Skin epidermis (tissue), 12 donors: ENCODE measurements around the gene ARHGAP4.
A peak's percentile ranks its signal among the peaks of the same experiment; 100 is the strongest.

Experiments
- H3K27ac ChIP-seq, 21 experiments: fragments of 200-600 bp; sonication (generic) in 11 of 21; one replicate each; pipeline ENCODE4 v1.5.0; 2020; ENCODE audit warnings: mild to moderate bottlenecking in 3 of 21, inconsistent platforms in 2 of 21, moderate library complexity in 2 of 21
- H3K4me3 ChIP-seq, 7 experiments: fragments of 200-600 bp; sonication (generic) in 2 of 7; one replicate each; pipeline ENCODE4 v1.5.0; 2020; ENCODE audit warnings: inconsistent platforms in 2 of 7, mild to moderate bottlenecking in 2 of 7, moderate library complexity in 1 of 7

ARHGAP4 gene

DNA sequence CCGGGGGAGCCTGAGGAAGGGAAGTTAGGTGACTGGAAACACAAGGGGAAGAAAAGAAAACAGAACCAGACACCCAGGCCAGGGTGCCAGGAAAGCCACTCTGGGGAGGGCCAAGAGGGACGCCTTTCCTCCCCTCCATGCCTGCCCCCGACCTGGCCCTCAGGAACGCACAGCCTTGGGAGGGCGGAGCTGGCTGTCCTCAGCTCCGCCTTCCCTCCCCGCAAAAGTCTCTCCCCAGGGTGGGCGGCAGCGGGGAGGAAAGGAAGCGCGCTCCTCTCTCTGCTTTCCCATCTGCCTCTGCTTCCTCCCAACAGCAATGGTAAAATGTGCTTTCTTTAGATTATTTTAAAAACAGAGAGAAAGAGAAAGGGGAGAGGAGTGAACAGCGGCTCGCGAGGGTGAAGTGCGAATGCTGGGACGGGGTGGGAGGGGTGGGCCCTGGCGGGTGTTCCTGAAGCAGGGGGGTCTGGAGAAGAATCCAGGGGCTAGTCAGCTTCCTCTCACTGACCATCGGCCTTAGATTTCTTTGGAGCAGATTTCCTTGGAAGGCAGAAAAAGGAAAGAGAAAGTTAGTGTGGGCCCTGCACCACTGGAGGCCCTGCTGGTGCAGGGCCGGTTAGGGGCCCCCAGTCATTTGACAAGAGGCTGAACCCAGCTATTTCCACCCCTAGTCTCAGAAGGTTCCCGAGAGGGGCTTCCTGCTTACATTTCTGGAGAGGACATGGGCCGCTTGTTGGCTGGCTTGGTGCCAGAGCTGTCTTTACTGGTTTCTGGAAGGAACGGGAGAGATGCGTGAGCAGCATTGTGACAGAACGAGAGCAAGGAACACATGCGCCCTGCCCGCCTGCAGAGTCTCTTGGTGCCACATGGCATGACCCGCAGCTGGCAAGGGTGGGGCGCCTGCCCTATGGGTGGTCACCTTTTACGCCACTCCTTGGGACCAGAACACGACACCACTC, 23.1 kb upstream of the ARHGAP4 start:
- Histone ChIP-seq H3K4me3 (no peak overlapping the region), H3K27ac (peak overlapping the region in 3 of 21 experiments; percentile 6 to 62 (median 21))

DNA sequence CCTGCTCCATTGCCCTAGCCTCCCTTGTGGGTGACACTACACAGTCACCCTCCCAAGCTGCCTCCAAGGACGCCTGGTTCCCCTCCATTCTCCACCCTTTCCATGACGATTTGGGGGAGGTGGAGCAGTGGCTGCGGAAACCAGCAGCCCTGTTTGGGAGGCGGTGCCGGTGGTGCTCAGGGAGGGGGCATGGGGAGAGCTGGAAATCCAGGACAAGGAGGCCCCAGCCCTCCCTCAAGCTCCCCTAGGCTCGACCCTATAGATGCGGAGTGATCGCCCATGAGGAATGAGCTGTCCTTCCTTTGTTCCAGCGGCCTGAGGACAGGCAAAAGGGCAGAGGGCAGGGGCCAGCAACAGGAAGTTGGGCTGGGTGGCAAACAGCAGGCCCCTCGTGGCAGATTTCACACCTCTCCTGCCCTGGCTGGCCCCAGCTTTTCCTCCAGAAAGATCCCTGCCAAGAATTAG, 22.0 kb upstream of the ARHGAP4 start:
- H3K4me3 ChIP-seq: no peak overlapping the region
- peak overlapping the region in 2 of 21 experiments; percentile 8 to 13 for H3K27ac ChIP-seq

DNA sequence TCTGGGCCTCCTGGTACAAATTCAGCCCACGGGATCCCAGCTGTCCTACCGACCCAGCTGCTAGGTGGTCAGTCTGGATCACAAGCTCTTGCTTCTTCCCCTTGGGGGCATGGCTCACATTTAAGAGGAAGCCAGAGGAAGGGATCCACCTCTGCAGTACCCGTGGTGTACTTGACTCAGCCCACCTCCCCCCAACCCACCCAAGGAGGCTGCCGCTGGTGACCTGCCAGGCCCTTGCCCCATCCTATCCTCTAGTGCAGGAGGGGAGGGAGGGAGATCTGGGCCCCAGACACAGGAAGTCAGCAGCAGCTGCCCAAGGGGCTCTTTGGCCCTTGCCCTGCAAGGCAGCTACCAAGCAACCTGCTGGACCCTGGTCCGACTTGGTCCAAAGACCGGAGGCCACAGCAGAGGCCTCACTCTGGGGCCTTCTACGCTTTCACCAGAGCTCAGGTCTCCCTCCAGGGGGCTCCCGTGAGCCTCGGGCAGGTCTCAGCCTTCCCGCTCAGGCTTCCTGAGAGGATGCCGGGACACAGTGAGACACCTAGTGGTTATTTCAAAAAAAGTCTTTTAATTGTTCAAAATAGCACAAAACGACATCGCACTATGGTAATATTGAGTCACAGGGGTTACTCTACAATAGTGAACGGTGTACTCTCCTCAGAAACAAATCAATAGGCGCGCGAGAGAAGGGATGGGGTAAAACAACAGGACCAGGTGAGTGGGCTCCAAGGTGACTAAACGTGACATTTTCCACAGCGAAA, 21.1 kb upstream of the ARHGAP4 start:
- H3K27ac ChIP-seq: peak overlapping the region in 3 of 21 experiments; percentile 13 to 30 (median 26)
- no peak overlapping the region for H3K4me3 ChIP-seq

DNA sequence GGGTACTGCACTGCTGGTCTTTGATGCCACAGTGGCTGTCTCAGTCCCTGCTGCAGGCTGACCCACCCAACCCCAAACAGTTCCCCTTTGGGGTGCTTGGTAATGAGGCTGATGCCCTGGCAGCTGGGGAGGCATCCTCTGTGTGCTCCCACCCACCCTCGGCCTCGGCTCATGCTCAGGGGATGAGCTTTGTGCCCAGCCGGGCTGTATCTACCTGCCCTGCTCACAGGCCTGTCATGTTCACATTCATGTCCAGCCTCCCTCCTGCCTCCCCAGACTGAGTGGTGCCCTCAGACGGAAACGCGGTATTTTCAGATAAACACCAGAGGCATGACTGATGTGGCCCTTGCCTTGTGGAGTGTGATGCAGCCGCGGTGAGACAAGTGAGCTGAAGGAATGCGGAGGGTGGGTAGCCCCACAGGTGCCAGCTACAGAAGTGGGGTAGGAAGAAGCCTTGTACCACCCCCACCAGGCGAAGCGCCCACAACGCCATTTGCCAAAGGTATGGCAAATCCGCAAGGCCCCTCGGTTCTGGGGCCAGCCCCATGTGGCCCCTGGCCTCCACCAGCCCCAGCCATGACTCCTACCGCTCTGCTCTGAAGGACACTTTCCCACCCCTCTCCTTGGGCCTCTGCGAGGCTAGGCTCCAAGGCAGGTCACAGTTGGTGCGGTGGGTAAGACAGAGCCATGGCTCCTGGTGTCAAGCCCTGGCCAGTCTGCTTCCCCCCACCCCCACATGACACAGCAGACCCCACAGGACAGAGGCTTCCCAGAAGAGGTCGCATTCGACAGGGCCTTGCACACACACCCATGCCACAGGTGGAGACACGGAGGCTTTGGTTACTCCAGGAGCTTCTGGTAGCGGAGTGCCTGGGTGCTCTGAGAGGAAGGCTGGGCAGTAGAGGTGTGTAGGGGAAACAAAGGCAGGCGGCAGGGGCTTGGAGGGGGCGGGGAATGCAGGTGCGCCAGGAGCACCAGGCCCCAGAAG, 20.2 kb upstream of the ARHGAP4 start:
- H3K4me3 ChIP-seq: no peak overlapping the region
- no peak overlapping the region for H3K27ac ChIP-seq

DNA sequence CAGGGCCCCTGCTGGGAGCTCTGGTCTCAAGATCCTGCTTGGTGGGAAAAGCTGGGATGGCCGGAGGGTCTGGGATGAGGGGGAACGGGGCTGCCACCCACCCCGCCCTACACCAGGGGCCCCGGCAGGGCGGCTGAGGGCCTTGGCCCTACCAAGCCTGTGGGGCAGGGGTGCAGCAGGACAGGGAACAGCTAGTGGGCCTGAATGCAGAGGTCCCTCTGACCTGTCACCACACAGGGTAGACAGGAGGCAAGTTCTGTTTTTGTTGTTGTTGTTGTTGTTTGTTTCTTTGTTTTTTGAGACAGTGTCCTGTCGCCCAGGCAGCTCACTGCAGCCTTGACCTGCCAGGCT, 18.7 kb upstream of the ARHGAP4 start:
- Histone ChIP-seq H3K27ac (peak overlapping the region in 13 of 21 experiments; percentile 33 to 77 (median 64)), H3K4me3 (peak overlapping the region in 4 of 7 experiments; percentile 13 to 30 (median 26))

DNA sequence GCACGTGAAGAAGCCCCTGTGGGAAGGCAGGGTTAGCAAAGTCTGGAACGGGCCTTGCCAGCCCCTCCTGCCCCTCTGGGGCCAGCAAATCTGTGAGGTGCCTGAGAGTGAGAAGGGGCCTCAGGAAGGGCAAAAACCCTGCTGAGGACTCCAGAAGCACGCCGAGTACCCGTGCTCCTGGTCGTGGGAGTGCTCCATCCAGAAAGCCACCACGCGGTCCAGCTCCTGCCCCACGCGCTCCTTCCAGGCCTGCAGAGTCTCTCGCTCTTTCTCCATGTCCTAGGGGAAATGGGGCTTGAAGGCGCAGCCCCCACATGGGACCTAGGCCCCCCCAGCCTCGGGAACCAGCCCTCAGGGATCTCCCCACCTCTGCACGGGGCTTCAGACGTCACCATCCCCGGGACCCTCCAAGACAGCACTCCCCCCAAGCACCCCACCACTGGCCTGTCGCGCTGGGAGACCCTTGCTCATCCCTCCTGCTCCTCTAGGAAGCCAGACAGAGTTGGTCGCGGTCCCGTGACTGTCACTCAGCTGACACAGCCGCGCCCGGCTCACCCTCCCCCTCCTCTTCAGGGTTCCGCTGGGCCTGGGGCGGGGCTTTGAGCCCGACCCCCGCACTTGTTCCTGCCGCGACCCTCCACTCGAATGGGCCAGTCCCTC, 18.2 kb upstream of the ARHGAP4 start, which contains the start of gene RENBP:
RENBP (minus strand) TSS at position 504 of the 660 bp plus-strand sequence; CDS start at position 471, 33 bp downstream.
- peak within 1 kb of the TSS in 19 of 21 experiments; percentile 39 to 77 (median 60) for H3K27ac ChIP-seq
- H3K4me3 ChIP-seq: peak within 1 kb of the TSS; percentile 7 to 30 (median 13)

DNA sequence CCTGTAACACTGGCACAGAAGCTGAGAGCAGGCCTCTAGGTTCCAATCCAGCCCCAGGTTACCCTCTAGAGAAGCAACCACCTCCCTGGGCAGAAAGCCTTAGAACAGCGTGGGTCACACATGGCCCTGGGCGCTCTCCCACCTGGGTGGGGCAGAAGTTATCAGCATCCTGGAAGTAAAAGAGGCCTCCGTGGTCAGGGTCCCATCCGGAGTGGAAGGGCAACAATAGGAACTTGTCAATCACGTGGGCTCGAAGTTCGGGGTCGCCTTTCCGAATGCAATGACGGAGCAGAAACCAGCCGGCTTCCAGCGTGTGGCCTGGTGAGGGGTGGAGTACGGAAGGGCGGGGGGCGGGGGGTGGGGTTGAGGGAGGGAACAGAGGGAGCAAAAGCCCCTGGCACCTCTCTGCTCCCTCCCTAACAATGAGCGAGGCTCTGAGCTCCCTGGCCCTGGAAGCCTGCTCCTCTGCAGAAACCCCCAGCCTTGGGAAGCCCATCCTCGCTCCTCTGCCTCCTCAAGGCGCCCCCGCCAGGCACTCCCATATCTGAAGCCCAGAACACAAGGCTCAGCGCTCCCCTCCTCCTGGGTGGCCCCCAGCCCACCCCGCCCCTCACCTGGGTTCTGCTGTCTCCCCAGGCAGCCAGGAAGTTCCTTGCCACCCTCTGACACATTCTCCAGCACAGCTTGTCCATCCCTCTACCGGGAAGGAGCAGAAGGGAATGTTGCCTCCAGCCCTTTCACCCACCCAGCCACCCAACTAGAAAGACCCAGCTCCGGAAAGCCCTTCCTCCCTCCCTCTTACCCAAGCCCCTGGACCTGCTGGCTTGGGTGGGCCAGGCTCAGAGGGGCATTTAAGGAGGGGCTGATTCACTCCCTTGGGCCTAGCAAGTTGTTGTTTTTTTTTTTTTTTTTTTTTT, 15.5 kb upstream of the ARHGAP4 start:
- peak overlapping the region in 4 of 21 experiments; percentile 28 to 58 (median 40) for H3K27ac ChIP-seq
- no peak overlapping the region for H3K4me3 ChIP-seq

DNA sequence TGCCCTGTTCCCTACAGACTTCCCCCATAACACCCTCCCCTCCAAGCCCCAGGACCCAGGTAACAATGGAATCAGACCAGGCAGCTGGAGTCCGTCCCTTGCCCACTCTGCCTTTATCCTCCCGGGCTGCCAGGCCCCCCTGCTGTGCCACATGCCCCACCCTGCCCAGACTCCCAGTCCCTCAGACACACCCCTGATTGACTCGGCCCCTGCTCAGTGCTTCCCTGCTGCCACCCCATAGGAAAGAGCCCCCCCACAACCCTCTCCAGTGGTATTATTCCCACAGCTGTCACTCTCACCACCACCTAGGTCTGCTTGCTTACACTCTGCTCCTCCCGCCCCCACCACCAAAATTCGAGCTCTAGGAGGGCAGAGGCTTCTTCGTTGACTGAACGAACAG, 13.5 kb upstream of the ARHGAP4 start:
- Histone ChIP-seq H3K27ac (no peak overlapping the region), H3K4me3 (no peak overlapping the region)

DNA sequence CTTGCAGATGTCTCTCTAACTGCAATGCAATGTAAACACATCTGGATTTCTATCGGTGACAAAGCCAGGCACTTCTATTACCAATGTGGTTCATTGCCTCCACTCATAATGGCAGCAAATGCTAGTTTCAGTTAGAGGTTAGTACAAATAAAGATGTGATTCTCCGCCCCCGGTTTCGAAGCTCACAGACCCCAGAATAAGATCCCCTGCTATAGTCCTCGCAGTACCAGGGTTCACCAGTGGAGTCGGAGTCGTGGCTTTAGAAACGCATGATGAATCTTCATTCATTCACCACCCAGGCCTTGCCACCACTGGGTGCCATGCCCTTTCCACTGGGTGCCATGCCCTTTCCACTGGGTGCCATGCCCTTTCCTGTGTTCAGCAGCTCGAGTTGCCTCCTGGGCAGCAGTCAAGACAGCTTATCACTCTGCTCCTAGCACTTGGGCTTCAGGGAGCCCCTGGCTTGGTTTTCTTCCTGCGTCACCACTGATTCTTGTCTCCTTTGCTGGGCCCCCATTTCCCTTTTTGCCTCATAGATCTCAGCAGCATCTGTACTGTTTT, 12.2 kb upstream of the ARHGAP4 start:
- Histone ChIP-seq H3K4me3 (no peak overlapping the region), H3K27ac (no peak overlapping the region)

DNA sequence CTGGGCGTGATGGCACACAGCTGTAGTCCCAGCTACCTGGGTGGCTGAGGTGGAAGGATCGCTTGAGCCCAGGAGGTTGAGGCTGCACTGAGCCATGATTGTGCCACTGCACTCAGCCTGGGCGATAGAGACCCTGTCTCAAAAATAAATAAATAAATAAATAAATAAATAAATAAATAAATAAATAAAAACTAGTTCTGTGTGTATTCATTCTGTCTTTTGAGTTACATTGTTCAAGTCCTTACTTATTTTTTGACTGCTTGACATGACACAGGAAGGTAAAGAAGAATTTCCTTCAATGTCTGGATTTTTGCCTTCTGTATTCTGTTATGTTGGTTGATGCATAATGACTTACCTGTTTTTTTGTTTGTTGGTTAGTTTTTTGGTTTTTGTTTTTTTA, 11.0 kb upstream of the ARHGAP4 start:
- H3K4me3 ChIP-seq: no peak overlapping the region

DNA sequence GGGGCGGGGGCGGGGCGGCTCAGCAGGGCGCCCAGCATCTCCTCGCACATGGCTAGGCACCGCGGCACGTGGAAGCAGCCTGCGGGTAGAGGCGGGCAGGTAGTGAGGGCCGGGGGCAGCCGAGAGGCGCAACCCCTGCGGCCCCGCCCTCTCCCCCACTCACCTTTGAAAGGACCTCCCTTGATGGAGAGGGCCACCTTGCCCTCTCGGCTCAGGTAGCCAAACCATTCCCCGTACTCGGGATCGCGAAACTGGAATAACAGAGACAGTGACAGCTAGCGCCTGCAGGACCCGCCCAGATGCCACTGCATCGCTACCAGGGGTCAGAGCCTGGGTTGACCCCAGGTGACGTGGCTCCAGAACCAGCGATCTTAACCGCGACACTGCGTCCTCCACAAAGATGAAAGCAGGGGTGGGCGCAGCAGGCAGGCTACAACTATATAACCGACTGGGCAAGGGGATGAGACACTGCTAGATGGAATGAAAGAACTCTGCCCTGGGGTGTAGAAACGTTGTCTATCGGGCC, 9.3 kb upstream of the ARHGAP4 start:
- Histone ChIP-seq H3K27ac (peak overlapping the region in 7 of 21 experiments; percentile 44 to 87 (median 66)), H3K4me3 (peak overlapping the region; percentile 38 to 71 (median 63))

More for the DNA sequence above, 11.0 kb upstream of the ARHGAP4 start:
- no peak overlapping the region for H3K27ac ChIP-seq

DNA sequence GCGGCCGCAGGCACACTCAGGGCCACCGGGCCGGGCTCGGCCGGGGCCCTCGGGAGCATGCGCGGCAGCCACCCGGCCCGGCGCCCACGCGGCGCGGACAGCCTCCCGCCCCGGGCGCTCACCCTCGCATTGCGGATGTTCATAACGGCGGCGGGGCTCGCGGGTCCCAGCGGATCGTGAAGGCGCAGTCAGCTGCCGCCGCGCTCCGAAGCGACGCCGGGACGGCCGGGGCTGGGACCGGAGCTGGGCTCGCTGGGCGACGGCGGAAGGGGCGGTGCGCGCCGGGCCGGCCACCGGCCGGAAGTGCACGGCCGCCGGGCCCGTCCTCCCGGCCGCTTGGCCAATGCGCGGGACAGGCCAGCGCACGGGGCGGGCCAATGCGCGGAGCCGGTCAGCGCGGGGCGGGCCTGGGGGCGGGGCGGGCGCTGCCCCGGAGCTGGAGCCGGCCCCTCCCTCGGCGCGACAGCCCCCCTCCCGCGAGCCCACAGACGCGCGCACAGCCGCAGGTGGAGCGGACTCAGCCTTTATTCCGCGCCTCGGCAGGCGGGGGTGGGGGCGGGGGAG, 8.8 kb upstream of the ARHGAP4 start, which contains the start of gene NAA10:
NAA10 (minus strand) TSS at position 276 of the 564 bp plus-strand sequence; CDS start at position 143, 133 bp downstream.
- H3K4me3 ChIP-seq: peak within 1 kb of the TSS; percentile 52 to 71 (median 68)
- peak within 1 kb of the TSS in 20 of 21 experiments; percentile 13 to 87 (median 76) for H3K27ac ChIP-seq

DNA sequence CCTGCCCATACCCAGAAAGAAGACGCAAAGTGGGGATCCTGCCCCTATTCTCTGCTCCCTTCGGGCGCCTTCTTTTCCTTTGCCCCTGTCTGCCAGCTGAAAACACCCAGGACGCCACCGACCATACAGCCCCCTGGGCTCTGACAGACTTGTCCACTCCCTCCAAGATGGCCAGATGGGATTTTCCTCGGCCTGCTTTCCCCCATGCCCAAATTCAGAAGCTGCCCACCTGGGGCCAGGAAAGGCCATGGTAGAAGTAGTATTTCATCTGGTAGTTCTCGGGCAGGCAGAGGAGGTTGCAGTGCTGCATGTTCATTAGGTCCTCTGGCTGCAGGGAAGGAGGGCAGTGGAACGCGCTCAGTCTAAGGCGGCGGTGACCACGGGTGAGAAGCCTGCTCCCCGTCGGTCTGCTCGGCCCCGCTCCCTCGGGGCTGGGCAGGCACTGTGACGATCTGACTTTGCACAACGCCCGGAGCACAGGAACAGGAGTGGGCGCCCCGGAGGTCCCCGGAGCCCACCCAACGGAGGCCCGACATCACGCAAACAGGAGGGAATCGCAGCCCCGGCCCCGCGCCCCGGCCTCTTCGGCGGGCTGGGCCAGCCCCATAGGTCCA, 8.2 kb upstream of the ARHGAP4 start:
- H3K4me3 ChIP-seq: peak overlapping the region; percentile 52 to 71 (median 68)
- peak overlapping the region in 20 of 21 experiments; percentile 13 to 87 (median 76) for H3K27ac ChIP-seq

DNA sequence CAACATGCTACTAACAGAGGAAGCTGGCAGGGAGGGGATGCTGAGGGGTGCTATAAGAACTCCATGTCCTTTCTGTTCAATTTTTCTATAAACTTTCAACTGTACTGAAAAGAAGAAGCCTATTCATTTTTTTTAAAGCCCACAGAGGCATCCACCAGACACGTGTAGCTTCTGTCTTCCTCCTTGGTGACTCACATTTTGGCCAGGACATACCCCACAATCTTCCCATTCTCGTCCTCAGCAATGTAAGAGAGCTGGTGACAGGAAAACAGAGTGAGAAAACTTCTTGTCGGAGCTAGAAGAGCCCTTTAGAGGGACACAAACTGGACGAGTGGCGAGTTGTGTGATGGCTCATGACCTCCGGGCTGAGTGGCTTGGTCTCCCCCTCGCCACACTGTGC, 7.7 kb upstream of the ARHGAP4 start:
- H3K27ac ChIP-seq: peak overlapping the region in 15 of 21 experiments; percentile 44 to 87 (median 78)
- peak overlapping the region; percentile 52 to 71 (median 68) for H3K4me3 ChIP-seq

DNA sequence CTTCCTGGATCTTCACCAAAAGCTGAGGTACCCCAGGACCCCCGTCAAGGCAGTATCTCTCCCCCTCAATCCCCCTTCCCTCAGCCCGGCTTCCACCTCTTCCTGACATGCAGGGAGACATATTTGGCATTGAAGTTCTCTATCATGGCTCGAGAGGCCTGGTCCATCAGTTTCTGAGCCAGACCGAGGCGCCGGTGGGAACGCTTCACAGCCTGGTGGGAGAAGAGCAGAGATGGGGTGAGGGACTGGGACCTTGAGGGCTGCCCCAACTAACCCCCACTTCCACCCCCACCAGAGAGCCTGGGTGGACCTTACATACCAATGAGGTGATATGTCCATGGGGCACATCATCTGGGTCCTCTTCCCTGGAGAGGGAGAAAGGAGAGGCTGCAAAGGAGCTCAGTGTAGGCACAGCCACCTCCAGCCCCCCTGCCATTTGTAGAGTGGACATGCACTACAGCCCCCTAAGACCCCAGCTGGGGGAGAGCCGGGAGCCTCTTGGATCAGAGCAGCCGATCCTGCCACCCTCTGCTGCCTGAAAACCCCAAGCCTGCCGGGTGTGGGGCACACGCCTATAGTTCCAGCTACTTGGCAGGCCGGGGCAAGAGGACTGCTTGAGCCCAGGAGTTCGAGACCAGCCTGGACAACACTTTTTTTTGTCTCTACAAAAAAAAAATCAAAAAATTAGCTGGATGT, 6.3 kb upstream of the ARHGAP4 start:
- Histone ChIP-seq H3K4me3 (no peak overlapping the region), H3K27ac (no peak overlapping the region)
